ENCODE measurements around the gene BRK1. TPM values are rescaled to one million over a fixed set of nuclear protein-coding genes. Genes with fewer than 3 reads are reported as not detected.
"Not testable (repeated sequence)": the region's sequence is repeated elsewhere in the genome, so short reads cannot be mapped to it uniquely, and the experiment has no call there.

Gene BRK1
- total RNA-seq, 6 experiments from 2014 or later: 161 to 176 (median 173) TPM

DNA sequence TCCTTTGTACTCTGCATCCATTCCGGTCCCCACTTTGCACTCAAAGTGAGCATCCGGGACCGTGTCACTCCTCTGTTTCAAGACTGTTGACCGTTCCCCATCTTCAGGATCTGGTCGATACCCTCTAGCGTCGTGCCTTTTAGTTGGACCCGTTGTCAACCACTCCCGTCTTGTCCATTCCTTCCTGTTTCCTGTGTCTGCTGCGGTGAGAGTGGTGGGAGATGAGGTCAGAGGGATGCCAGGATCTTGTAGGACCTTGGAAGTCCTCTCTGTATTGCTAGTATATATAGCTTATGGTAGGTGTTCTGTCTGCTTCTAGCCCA is 624 bp downstream of the BRK1 start:
- Mint-ChIP-seq H3K36me3 (ENCODE audit: low read depth) (peaks cover 8% of the 10 kb centered on the region; the same call in 1 of the 2 replicates), H3K27ac (peak overlapping the region; percentile 91), H3K27me3 (ENCODE audit: insufficient read depth) (peaks cover 2% of the 10 kb centered on the region; the same call in 1 of the 2 replicates), H3K4me1 (ENCODE audit: low read depth) (peaks cover 22% of the 10 kb centered on the region), H3K4me3 (peak overlapping the region; percentile 98), H3K9me3 (no peaks in the 10 kb centered on the region)
- peak; percentile 32 for DNase-seq
- no peak for TF ChIP-seq CTCF (IDR thresholded peaks at IDR 0.05)

DNA sequence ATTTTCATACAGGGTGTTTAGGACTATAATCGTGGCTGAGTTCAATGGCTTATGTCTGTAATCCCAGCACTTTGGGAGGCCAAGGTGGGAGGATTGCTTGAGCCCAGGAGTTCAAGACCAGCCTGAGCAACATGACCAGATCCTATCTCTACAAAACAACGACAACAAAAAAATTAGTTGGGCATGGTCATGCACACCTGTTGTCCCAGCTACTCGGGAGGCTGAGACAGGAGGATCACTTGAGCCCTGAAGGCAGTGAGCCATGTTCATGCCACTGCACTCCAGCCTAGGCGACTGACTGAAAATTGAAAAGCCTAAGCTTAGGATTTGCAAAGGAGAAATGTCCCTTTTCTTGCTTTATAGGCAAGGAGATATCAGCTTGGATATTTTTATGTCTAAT is 1.5 kb downstream of the BRK1 start:
- no peak for TF ChIP-seq CTCF (IDR thresholded peaks at IDR 0.05)
- H3K4me1 Mint-ChIP-seq (ENCODE audit: low read depth): peaks cover 22% of the 10 kb centered on the region
- no peaks in the 10 kb centered on the region for H3K9me3 Mint-ChIP-seq
- H3K27ac Mint-ChIP-seq: peak overlapping the region; percentile 91
- H3K36me3 Mint-ChIP-seq (ENCODE audit: low read depth): peaks cover 12% of the 10 kb centered on the region; the same call in 1 of the 2 replicates
- no peak for DNase-seq
- H3K4me3 Mint-ChIP-seq: peak overlapping the region; percentile 98
- peaks cover 2% of the 10 kb centered on the region; the same call in 1 of the 2 replicates for H3K27me3 Mint-ChIP-seq (ENCODE audit: insufficient read depth)

- Mint-ChIP-seq H3K9me3 (no peaks in the 10 kb centered on the region), H3K4me1 (ENCODE audit: low read depth) (peaks cover 28% of the 10 kb centered on the region), H3K27ac (no peak overlapping the region), H3K27me3 (ENCODE audit: insufficient read depth) (peaks cover 2% of the 10 kb centered on the region), H3K4me3 (no peak overlapping the region), H3K36me3 (ENCODE audit: low read depth) (peaks cover 19% of the 10 kb centered on the region)
- TF ChIP-seq CTCF (IDR thresholded peaks at IDR 0.05): no peak
- no peak for DNase-seq
Measured at GRCh38 chr3:10119376-10119775, 3.9 kb downstream of the BRK1 start.

- TF ChIP-seq CTCF (IDR thresholded peaks at IDR 0.05): no peak
- no peak overlapping the region for H3K27ac Mint-ChIP-seq
Measured at GRCh38 chr3:10121064-10121463, 5.6 kb downstream of the BRK1 start.

DNA sequence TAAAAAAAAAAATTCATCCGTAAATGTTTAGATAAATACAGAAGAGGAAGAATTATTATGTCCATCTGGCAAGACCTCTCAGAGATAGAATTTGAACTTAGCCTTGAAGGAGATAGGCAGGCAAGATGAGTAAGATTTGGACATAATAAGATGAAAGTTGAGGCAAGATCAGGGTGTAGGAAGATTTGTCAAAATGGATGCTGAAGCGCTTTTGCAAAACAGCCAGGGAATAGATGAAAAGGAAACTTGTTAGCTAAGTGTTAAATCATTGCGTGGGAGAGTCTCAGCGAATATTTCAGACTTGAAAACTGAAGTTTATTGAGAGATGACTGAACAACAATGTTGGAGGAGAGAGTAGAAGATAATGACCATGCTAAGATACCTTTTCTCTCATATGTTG is 7.2 kb downstream of the BRK1 start:
- Mint-ChIP-seq H3K9me3 (no peaks in the 10 kb centered on the region), H3K36me3 (ENCODE audit: low read depth) (peaks cover 35% of the 10 kb centered on the region), H3K27ac (no peak overlapping the region), H3K27me3 (ENCODE audit: insufficient read depth) (no peaks in the 10 kb centered on the region; the same call in 1 of the 2 replicates), H3K4me3 (no peak overlapping the region), H3K4me1 (ENCODE audit: low read depth) (peaks cover 22% of the 10 kb centered on the region)
- DNase-seq: no peak
- no peak for TF ChIP-seq CTCF (IDR thresholded peaks at IDR 0.05)

More at GRCh38 chr3:10121064-10121463, 5.6 kb downstream of the BRK1 start:
- no peak for DNase-seq
- peaks cover 28% of the 10 kb centered on the region for H3K4me1 Mint-ChIP-seq (ENCODE audit: low read depth)
- H3K9me3 Mint-ChIP-seq: no peaks in the 10 kb centered on the region
- H3K36me3 Mint-ChIP-seq (ENCODE audit: low read depth): peaks cover 27% of the 10 kb centered on the region
- no peak overlapping the region for H3K4me3 Mint-ChIP-seq
- H3K27me3 Mint-ChIP-seq (ENCODE audit: insufficient read depth): no peaks in the 10 kb centered on the region; the same call in 1 of the 2 replicates

- H3K9me3 Mint-ChIP-seq; H3K4me1 Mint-ChIP-seq (ENCODE audit: low read depth); H3K27ac Mint-ChIP-seq; DNase-seq; H3K36me3 Mint-ChIP-seq (ENCODE audit: low read depth); H3K4me3 Mint-ChIP-seq; H3K27me3 Mint-ChIP-seq (ENCODE audit: insufficient read depth): not testable (repeated sequence)
Measured at GRCh38 chr3:10135872-10136271, 20.4 kb downstream of the BRK1 start.

Measured in HFFc6 (cell line).